Liver (tissue), 3 donors: ENCODE measurements around the gene SAV1.

Source experiments
- CTCF ChIP-seq: fragments of 150-350 bp; IDR thresholded peaks from 2 replicates; pipeline ENCODE4 v1.5.1; 2017; ENCODE audit warnings: improper control_type of control experiment, low read depth, low read length; ENCODE audit not compliant: missing input control
- NR2F2 ChIP-seq: IDR thresholded peaks from 2 replicates; pipeline ENCODE4 v1.6.1; 2016; ENCODE audit warnings: antibody characterized with exemption
- SP1 ChIP-seq: IDR thresholded peaks from 2 replicates; pipeline ENCODE4 v1.6.1; 2018; ENCODE audit warnings: antibody characterized with exemption, mild to moderate bottlenecking
- TAF1 ChIP-seq: conservative IDR thresholded peaks from 2 replicates; pipeline ENCODE4 v1.6.1; 2016; ENCODE audit warnings: antibody characterized with exemption, mild to moderate bottlenecking
- donor health status: healthy.
- donor health status: healthy.

GRCh38 chr14:50598765-50599164, 69.3 kb downstream of the SAV1 start:
- TF ChIP-seq SP1 (no peak), NR2F2 (no peak), CTCF (no peak), TAF1 (no peak)
